ENCODE results near the gene SOX11.

Gene SOX11

DNA sequence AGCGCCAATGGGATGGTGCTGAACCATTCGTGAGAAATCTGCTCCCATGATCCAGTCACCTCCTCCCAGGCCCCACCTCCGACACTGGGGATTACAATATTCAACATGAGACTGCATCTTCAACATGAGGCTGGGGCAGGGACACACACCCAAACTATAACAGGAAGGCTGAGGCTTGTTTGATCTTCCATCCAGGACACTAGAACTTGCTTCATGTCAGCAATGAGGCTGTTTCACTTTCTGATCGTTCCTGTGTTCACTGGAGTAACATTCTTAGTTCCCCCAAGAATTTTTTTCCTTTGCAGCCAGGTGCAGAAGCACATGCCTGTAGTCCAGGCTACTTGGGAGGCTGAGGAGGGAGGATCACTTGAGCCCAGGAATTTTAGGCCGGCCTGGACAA is 30.8 kb upstream of the SOX11 start:
- TF ChIP-seq EGR1 (IDR thresholded peaks at IDR 0.05) (no peak), FOXM1 (IDR thresholded peaks at IDR 0.05; ENCODE audit: borderline replicate concordance, low read depth) (no peak), TAF1 (IDR thresholded peaks at IDR 0.05; ENCODE audit: low read depth) (no peak), EP300 (IDR thresholded peaks at IDR 0.05; ENCODE audit: borderline replicate concordance) (no peak), YY1 (IDR thresholded peaks at IDR 0.05; ENCODE audit: low read depth) (no peak), TCF12 (IDR thresholded peaks at IDR 0.05; ENCODE audit: low read depth) (no peak)

DNA sequence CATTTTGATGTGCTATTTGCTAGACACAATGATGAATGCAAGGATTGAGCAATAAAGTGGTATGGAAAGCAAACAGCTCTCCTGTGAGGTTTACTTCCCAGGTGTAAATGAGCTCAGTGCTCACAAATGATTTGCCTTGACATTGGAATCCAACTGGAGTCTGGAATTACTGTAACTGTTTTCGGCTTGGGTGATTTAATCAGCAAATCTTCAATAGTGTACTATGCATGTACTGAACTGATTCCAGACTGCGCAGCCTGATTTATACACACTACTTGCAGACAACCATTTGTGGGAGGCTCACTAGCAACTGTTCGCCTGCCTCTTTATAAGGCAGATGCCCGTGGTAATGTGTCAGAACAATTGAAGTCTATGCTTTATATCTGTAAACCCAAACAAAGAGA is 27.9 kb upstream of the SOX11 start:
- TF ChIP-seq, protein P1, sequence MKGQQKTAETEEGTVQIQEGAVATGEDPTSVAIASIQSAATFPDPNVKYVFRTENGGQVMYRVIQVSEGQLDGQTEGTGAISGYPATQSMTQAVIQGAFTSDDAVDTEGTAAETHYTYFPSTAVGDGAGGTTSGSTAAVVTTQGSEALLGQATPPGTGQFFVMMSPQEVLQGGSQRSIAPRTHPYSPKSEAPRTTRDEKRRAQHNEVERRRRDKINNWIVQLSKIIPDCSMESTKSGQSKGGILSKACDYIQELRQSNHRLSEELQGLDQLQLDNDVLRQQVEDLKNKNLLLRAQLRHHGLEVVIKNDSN (IDR thresholded peaks at IDR 0.05), result no peak
- TF ChIP-seq RAD21 (IDR thresholded peaks at IDR 0.05; ENCODE audit: low read depth), result no peak
- TF ChIP-seq TEAD4 (IDR thresholded peaks at IDR 0.05), result no peak
- no peak for TF ChIP-seq CREB1 (IDR thresholded peaks at IDR 0.05; ENCODE audit: low read depth)
- TF ChIP-seq YY1 (IDR thresholded peaks at IDR 0.05; ENCODE audit: low read depth), result no peak
- TF ChIP-seq NFIC (IDR thresholded peaks at IDR 0.05), result no peak
- TF ChIP-seq CEBPB (IDR thresholded peaks at IDR 0.05), result no peak
- TF ChIP-seq EGR1 (IDR thresholded peaks at IDR 0.05), result no peak

DNA sequence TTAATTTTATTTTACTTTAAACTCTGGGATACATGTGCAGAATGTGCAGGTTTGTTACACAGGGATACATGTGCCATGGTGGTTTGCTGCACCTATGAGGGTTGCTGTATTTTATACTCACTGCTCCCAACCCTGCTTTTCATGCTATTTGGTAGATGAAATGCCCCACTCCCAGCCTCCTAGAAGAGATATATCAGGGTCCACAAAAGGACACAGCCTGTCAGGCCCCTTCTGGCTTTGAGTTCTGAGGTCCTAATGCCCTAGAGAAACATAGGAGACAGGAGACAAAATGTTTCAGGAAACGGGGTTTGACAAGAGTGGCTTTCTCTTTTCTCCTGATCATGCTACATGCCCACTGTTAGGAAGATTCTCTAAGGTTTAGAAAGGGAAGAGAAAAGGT is 27.1 kb upstream of the SOX11 start:
- TF ChIP-seq TCF12 (IDR thresholded peaks at IDR 0.05; ENCODE audit: low read depth) (no peak), EGR1 (IDR thresholded peaks at IDR 0.05) (no peak), TEAD4 (IDR thresholded peaks at IDR 0.05) (no peak), CEBPB (IDR thresholded peaks at IDR 0.05) (no peak), CREB1 (IDR thresholded peaks at IDR 0.05; ENCODE audit: low read depth) (no peak), TAF1 (IDR thresholded peaks at IDR 0.05; ENCODE audit: low read depth) (no peak), NFIC (IDR thresholded peaks at IDR 0.05) (no peak), EP300 (IDR thresholded peaks at IDR 0.05; ENCODE audit: borderline replicate concordance) (no peak), YY1 (IDR thresholded peaks at IDR 0.05; ENCODE audit: low read depth) (no peak), RAD21 (IDR thresholded peaks at IDR 0.05; ENCODE audit: low read depth) (no peak), ZBTB7A (IDR thresholded peaks at IDR 0.05; ENCODE audit: low read depth) (no peak), FOXM1 (IDR thresholded peaks at IDR 0.05; ENCODE audit: borderline replicate concordance, low read depth) (no peak)
- TF ChIP-seq, protein P2, sequence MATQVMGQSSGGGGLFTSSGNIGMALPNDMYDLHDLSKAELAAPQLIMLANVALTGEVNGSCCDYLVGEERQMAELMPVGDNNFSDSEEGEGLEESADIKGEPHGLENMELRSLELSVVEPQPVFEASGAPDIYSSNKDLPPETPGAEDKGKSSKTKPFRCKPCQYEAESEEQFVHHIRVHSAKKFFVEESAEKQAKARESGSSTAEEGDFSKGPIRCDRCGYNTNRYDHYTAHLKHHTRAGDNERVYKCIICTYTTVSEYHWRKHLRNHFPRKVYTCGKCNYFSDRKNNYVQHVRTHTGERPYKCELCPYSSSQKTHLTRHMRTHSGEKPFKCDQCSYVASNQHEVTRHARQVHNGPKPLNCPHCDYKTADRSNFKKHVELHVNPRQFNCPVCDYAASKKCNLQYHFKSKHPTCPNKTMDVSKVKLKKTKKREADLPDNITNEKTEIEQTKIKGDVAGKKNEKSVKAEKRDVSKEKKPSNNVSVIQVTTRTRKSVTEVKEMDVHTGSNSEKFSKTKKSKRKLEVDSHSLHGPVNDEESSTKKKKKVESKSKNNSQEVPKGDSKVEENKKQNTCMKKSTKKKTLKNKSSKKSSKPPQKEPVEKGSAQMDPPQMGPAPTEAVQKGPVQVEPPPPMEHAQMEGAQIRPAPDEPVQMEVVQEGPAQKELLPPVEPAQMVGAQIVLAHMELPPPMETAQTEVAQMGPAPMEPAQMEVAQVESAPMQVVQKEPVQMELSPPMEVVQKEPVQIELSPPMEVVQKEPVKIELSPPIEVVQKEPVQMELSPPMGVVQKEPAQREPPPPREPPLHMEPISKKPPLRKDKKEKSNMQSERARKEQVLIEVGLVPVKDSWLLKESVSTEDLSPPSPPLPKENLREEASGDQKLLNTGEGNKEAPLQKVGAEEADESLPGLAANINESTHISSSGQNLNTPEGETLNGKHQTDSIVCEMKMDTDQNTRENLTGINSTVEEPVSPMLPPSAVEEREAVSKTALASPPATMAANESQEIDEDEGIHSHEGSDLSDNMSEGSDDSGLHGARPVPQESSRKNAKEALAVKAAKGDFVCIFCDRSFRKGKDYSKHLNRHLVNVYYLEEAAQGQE (IDR thresholded peaks at IDR 0.05; ENCODE audit: low read depth), result no peak
- TF ChIP-seq, protein P1 (IDR thresholded peaks at IDR 0.05), result no peak
- TF ChIP-seq, protein P3, sequence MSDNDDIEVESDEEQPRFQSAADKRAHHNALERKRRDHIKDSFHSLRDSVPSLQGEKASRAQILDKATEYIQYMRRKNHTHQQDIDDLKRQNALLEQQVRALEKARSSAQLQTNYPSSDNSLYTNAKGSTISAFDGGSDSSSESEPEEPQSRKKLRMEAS (IDR thresholded peaks at IDR 0.05), result no peak

DNA sequence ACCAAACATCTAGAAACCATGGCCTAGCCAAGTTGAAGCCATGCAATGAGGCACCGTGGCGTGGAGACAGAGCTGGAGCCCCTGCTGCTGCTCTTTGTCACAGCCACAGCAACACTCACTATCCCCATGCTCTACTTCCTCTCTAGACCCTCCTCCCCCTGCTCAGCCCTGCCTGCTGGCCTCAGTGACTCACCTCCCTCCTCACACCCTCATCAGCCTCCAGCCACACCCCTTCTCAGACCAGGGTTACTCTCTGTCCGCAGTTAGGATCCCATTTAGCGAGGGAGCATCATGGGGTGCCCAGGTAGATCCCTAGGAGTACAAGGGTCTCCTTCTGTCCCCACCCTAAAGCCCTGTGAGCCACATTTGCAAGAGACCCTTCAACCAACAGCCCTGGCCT is 25.4 kb upstream of the SOX11 start:
- TF ChIP-seq, protein P2 (IDR thresholded peaks at IDR 0.05; ENCODE audit: low read depth), result no peak
- no peak for TF ChIP-seq RAD21 (IDR thresholded peaks at IDR 0.05; ENCODE audit: low read depth)
- no peak for TF ChIP-seq ZBTB7A (IDR thresholded peaks at IDR 0.05; ENCODE audit: low read depth)
- TF ChIP-seq YY1 (IDR thresholded peaks at IDR 0.05; ENCODE audit: low read depth), result no peak
- no peak for TF ChIP-seq EGR1 (IDR thresholded peaks at IDR 0.05)
- TF ChIP-seq, protein P1 (IDR thresholded peaks at IDR 0.05), result no peak
- no peak for TF ChIP-seq CREB1 (IDR thresholded peaks at IDR 0.05; ENCODE audit: low read depth)
- TF ChIP-seq TEAD4 (IDR thresholded peaks at IDR 0.05), result no peak
- TF ChIP-seq CEBPB (IDR thresholded peaks at IDR 0.05), result no peak
- no peak for TF ChIP-seq TCF12 (IDR thresholded peaks at IDR 0.05; ENCODE audit: low read depth)
- TF ChIP-seq, protein P3 (IDR thresholded peaks at IDR 0.05), result no peak
- no peak for TF ChIP-seq EP300 (IDR thresholded peaks at IDR 0.05; ENCODE audit: borderline replicate concordance)
- TF ChIP-seq NFIC (IDR thresholded peaks at IDR 0.05), result no peak

DNA sequence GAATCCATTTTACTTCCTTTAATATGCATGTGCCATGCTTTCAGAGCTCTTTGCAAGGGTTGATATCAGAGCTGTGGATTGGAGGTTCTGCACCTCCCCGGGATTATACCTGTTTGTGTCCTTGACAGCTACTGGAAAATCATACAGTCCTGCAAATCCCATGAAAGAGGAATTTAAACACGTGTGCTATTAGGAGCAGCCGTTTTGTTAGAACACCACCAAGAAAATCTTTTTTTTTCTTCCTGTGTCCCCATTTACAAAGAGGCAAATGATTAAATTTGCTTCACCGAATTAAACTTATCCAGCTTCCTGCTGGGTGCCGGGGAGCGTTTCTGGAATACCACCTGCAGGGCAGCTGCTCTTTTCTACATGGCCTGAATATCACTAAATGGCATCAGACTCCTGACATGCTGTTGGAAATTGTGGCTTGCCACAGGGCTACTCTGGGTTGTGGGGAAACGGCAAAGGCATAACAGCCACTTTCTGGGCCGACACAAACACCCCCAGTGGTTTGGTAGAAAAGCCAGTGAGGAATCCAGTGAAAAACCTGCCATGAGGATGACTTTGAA is 23.4 kb upstream of the SOX11 start:
- no peak for TF ChIP-seq CREB1 (IDR thresholded peaks at IDR 0.05; ENCODE audit: low read depth)
- TF ChIP-seq, protein P2 (IDR thresholded peaks at IDR 0.05; ENCODE audit: low read depth), result no peak
- no peak for TF ChIP-seq NFIC (IDR thresholded peaks at IDR 0.05)
- TF ChIP-seq, protein P3 (IDR thresholded peaks at IDR 0.05), result no peak
- no peak for TF ChIP-seq FOXM1 (IDR thresholded peaks at IDR 0.05; ENCODE audit: borderline replicate concordance, low read depth)
- TF ChIP-seq, protein P1 (IDR thresholded peaks at IDR 0.05), result no peak
- no peak for TF ChIP-seq TEAD4 (IDR thresholded peaks at IDR 0.05)
- no peak for TF ChIP-seq EGR1 (IDR thresholded peaks at IDR 0.05)
- TF ChIP-seq TAF1 (IDR thresholded peaks at IDR 0.05; ENCODE audit: low read depth), result no peak
- TF ChIP-seq CEBPB (IDR thresholded peaks at IDR 0.05), result no peak
- no peak for TF ChIP-seq TCF12 (IDR thresholded peaks at IDR 0.05; ENCODE audit: low read depth)
- no peak for TF ChIP-seq EP300 (IDR thresholded peaks at IDR 0.05; ENCODE audit: borderline replicate concordance)

Measured in Ishikawa (cell line).